ENCODE measurements around the gene BCAS3.

BCAS3 gene

DNA sequence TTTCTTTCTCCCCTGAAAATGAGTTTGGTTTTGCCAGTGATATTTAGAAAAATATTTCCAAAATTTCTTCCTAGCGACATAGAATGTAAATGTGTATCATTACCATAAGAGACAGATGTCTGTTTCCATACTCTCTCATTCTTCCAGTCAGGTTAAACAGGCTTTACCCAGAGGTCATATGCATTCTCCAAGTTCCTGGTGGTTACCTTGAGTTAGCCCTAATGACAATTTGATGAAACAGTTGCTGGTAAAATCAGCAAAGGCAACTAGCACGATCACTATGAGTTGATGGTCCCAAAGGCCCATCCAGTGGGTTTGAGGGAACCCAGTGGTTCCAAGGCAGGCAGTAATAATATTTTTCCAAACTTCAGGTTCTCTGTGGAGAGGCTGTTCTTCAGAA is 618.4 kb downstream of the BCAS3 start:
- in situ Hi-C loops (cut with MboI; ENCODE audit: low pct_unique_long_range_greater_than_20kb, low sequenced_read_pairs) = no loop called here
- DNase-seq = no peak

DNA sequence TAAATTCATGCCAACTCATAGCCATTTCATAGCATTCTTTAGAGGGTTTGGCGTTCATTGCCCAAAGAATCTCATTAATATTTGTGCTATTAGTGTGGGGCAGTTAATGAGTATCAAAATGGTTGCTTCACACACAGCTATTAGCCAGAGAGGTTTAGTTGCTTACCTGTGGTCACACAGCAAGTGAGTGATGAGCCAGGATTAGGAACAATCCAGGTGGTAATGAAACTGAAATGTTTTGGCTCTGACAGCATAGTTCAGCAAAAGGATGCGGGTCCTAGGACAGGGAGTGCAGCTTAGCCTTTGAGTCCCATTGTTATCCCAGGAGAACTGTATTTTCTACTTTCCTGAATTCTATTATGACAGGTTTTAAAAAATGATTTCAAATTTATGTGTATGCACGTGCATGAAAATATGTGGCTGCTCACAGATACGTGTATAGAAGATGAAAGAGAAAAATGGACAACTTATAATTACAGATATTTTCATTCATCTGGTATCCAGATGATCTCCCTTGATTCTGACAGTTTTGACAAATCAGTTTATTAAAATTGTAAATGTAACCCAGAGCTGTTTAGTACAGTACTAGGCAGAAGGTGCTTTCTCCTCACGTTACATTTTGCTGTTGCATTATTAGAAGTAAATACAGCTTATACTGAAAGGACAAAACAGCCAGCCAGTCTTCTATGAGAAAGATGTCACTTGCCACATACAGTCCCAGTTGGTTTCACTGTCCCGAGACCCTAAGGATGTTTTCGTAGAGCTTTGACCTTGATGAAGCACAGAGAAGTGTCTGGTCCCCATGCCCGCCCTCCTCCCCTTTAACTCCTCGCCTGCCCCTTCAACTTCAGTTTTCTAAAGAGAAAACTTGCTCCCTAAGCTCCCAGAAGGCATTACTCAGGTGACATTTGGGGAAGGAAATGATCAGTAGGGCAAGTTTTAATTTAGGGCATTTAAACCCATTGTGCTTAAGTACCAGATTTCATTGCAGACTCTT is 622.2 kb downstream of the BCAS3 start:
- in situ Hi-C loops (cut with MboI; ENCODE audit: low pct_unique_long_range_greater_than_20kb, low sequenced_read_pairs) = no loop called here
- no peak for DNase-seq

DNA sequence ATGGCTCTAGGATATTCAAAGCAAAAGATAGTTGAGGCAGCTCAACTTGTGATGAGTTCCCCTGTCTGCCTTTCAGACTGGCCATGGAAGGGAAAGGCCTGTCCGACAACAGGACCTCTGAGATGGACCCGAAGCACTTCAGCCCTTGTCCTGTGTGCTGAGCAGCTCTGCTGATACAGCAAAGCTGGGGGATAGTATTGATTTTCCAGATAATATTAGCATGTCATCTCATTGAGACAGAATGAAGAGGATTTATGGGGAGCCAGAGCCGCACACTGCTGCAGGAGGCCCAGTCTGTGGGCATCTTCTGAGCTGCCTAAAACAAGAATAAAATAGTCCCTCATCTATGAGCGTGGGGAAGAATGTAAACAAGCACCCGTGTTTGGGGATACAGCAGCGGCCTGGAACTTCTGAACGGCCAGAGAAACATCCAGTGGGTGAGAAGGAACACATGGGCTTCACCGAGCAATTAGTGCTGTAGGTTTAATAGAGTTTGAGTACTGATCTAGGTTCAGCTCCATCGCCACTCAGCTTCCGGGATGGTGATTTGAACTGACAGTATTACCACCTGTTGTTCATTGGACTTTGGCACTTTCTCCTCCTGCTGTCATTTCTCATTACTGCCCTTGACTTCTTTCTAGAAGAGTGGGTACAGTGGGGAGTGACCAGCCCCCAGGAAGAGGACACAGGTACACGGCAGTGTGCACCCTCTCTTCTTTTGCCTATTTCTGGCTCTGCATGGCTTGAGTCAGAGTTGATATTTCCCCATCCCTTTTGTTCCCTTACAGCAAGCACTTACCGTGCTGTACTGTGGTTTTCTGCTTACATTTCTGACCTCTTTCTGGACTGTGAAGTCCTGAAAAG is 625.5 kb downstream of the BCAS3 start:
- in situ Hi-C loops (cut with MboI; ENCODE audit: low pct_unique_long_range_greater_than_20kb, low sequenced_read_pairs) = no loop called here
- no peak for DNase-seq

DNA sequence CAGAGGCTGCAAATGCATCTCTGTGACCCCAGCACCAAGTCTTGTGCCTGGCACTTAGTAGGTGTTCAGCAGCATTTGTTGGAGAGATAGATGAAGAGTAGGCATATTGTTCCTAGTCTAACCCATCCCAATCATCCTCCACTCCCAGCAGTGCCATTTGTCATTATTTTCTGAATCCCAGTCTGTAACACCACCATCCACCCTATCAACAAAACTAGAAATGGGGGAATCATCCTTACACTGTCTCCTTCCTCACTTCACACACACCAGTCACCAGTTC is 626.1 kb downstream of the BCAS3 start:
- in situ Hi-C loops (cut with MboI; ENCODE audit: low pct_unique_long_range_greater_than_20kb, low sequenced_read_pairs) = no loop called here
- DNase-seq = no peak

DNA sequence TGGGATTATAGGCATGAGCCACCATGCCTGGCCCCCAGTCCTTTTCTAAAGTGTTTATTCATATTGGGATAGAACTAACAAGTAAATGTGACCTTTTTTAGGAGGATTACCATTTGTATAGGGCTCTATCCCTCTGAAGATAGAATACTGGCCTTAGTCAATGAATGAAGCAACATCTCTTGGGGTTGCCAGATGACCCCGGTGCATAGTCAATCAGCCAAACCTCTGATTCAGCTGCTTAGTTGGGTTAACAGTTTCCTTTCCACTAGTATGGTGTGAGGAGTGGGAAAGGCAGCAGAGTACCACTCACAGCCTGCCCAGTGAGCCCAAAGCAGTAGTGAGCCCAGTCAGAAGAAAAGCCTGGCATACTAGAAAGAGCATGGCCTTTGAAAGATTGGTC is 627.4 kb downstream of the BCAS3 start:
- in situ Hi-C loops (cut with MboI; ENCODE audit: low pct_unique_long_range_greater_than_20kb, low sequenced_read_pairs) = no loop called here
- DNase-seq = no peak

DNA sequence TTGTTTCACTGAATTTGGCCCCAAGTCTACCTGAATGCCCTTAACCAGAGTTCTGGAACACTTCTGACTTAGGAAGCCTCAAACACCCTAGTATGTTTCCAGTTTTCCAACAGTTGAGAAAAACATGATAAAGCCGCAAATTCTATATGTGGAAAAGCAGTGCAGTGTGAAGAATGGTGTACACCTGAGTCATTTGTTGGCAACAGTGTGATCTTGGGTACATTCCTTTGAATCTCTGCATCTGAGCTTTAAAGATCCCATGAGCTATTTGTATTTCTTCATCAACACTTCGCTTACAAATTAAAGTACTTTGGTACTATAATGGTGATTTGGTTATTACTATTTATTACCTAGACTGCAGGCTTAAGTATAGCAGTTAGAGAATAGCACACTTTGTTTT is 628.4 kb downstream of the BCAS3 start:
- in situ Hi-C loops (cut with MboI; ENCODE audit: low pct_unique_long_range_greater_than_20kb, low sequenced_read_pairs) = no loop called here
- no peak for DNase-seq

DNA sequence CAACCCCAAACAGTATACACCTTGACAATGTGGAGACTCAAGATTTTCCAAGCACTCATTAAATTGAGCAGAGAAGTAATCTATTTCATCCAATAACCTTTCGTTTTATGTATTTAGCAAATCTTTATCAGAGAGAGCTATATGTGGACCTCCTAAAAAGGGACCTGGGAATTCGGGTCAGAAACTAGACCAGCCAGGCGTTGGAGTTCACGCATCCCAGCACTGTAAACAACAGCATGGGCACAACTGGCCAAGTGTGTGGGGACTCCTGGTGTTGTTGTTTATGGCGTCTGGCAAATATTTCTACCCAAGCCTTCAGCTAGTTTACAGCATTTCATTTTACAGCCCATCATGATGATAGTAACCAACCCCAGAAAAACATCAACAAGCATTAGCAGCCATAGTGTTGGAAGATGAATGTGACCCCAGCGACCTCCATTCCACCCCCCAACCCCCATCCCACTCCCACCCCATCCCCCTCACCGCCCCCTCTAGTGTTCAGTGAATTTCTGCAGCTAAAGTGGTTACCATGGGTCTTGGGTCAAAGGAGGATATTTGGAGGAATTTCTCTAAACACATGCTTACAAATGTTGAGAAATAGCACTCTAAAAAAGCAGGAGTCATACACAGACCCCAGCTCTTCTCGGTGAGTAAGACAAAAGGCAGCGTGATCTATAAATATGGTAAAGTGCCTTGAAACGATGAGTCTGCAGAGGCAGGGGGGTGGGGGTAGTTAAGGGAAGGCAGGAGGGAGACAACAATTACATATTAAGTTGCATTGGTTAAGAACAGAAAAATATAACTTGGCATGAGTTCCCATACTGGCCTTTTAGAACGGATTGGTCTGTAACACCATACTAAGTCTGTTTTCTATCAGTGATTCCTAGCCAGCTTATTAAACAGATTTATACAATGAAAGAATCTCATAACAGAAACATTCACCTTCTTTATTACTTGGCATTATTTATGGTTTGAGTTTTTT is 630.5 kb downstream of the BCAS3 start:
- DNase-seq = no peak
- in situ Hi-C loops (cut with MboI; ENCODE audit: low pct_unique_long_range_greater_than_20kb, low sequenced_read_pairs) = no loop called here

DNA sequence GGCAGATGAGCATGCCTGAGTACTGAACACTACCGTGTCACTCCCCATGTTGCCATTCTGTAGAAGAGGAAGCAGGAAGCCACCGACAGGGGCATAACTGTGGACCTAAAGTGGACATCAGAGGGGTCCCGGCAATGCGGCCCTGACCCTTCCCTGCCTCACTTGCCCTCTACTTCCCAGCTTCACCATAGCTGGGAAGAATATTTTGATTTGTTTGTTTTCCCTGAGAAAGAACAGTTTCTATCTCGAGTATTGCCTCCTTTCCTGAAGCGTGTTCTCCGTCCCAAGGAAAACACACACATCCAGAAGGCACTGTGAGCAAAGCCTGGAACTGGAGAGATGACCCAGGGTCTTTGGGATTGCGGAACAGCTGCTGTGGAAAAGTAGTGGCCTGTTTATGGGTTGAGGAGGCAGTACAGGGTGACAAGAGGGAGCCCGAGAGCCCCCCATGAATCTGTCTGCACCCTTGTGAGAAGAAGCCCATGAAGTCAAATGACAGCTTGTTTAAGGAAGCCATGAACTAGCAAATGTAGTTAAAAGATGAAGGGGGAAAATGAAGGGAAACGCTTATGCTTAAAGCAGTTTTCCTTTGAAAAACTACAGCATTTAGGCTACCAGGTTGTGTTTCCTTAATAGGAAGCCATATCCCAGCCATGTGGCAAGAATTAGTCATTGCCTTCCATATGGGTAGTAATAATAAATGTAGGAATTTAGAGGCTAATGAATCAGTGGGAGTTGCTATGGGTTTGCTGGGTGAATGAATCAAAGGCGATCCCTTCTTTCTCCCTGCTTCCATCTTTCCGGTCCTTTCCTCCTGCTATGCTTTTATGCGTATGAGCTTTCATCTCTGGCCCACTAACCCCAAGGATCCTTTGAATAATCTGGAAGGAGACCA is 632.0 kb downstream of the BCAS3 start:
- in situ Hi-C loops (cut with MboI; ENCODE audit: low pct_unique_long_range_greater_than_20kb, low sequenced_read_pairs) = no loop called here
- no peak for DNase-seq

DNA sequence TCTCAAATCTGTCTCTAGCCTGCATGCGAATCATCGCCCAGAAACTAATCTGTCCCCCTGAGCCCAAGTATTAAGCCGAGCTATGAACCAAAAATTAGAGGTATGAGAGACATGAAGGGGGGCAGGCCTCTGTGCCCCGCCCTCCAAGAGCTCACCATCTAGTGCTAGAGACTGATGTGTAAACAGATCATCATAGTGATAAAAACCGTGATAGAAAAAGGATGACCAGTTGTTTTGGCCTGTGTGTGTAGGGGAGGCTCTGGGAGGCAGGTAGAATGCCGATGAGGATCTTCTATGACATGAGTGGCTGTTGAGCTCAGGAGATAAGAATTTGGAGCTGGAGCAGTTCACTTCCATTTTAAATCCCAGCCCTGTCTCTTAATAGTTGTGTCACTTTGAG is 632.9 kb downstream of the BCAS3 start:
- no peak for DNase-seq
- in situ Hi-C loops (cut with MboI; ENCODE audit: low pct_unique_long_range_greater_than_20kb, low sequenced_read_pairs) = no loop called here

DNA sequence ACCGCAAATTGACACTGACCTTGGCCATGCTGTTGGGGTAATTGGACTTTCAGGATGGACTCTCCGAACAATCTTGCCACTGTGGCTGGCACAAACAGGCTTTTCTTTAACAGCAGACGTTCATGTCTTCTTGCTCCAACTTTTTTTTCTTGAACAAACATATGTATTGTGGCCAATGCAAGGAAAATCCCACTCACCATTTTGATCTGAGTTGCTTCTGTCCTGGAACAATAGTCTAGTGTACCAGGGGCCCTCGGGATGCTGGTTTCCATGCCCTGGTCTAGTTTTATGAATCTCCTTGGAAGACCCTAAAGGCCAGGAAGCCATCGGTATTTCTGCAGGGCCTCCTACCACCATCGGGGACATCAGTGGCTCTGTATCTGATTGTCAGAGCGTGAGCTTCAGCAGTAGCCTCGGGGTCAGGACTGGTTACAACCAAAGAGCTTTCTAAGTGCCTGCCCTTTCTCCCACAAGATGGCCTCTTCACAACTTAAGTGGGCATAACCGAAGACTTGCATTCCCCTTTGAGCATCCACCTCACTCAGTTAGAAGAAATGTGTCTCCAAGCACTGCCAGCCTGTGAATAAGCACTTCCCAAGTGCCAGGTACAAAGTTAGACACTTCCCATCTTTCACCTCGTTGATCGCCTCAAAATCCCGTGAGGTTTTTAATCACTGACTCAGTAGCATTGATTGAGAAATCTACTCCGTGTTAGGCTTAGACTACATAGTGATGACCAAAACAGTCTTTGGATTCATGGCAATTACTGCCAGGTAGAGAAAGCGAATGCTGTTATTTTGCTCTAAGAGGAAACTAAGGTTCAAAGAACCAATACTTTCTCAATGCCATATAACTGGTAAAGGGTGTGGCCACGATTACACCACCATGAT is 635.0 kb downstream of the BCAS3 start:
- in situ Hi-C loops (cut with MboI; ENCODE audit: low pct_unique_long_range_greater_than_20kb, low sequenced_read_pairs) = no loop called here
- DNase-seq = no peak

DNA sequence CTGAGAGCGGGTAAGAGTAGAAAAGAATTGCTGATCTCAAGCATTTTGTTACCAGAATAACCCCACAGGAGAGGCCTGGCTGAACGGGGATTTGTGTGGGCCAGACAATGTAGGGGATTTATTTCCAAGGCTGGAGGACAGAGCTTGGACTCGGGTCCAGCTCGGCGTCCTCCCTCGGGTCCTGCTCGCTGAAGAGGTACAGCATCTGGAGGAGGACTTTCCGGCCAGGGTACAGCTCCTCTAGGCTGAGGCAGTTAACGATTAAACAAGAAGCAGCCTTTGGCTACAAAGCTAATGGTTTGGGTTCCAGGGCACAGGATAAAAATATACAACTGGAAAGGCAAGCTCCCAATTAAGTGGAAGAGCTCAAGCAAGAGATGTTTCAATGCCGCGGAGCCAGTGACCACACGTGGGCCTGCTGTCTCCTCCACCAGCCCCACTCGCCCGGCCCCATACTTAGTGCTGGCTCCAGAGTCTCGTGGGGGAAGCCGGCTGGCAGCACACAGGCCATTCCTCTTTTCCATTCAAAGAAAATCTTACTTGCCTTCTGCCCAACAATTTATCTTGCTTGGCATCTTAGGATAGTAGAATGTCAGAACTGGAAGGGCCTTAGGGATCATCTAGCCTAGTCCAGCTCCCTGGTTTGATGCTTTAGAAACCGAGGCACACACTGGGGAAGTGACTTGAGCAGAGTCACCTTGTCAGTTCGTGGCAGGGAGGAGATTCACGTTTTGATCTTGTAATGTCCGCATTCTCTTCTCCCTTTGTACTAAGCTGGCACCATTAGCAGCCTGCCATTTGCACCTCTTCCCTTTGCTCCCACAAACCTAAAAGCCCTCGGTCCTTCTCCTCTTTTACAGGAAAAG is 636.0 kb downstream of the BCAS3 start:
- in situ Hi-C loops (cut with MboI; ENCODE audit: low pct_unique_long_range_greater_than_20kb, low sequenced_read_pairs) = no loop called here
- no peak for DNase-seq

DNA sequence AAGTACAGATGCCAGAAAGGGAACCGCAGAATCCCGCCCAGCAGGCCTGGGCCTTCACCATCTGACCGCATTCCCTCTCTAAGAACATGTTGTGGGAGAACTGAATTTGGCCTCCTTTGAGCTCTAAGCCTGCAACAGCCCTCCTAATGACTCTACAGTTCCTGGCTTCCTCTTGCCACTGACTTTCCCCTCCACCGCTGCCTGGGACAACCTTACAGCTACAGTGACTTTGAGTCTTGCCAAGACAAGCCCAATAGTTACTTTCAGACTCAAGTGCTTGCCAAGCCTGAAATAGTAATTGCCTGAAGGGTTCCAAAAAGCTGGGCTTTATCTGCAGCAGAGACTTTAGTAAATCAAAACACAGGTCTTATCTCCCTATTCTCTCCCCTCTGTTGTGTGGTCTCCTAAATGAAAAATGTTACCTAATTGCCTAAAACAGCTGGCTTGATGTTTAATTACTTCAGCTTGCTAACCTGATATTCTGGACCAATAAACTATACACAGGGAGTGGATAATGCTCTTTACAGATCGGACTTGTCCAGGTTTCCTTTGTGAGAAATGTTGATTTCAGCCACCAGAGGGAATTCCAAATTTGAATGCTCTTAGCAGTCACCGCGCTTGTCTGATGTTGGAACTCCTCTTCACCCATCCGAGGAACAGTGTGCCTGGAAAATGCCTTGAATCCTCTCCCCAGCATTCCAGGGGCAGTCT is 636.9 kb downstream of the BCAS3 start:
- no peak for DNase-seq
- in situ Hi-C loops (cut with MboI; ENCODE audit: low pct_unique_long_range_greater_than_20kb, low sequenced_read_pairs) = no loop called here

DNA sequence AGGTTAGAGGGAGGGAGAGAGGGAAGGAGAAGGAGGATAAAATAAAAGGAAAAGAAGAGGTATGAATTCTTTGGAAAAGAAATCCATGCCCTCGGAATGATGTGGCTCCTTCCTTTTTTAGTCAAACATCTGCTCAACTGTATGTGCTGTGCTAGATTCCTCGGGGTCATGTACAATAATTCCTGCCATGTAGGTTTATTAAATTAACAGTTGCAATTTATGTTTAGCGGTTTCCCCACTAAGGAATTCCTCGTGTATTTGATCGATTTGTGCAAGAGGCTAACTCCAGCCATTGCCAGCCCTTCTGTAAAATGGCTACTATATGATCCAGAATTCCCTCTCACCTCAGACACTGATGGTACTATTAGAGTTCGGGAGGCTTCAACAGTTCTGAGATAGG is 639.0 kb downstream of the BCAS3 start:
- DNase-seq = no peak
- in situ Hi-C loops (cut with MboI; ENCODE audit: low pct_unique_long_range_greater_than_20kb, low sequenced_read_pairs) = no loop called here

DNA sequence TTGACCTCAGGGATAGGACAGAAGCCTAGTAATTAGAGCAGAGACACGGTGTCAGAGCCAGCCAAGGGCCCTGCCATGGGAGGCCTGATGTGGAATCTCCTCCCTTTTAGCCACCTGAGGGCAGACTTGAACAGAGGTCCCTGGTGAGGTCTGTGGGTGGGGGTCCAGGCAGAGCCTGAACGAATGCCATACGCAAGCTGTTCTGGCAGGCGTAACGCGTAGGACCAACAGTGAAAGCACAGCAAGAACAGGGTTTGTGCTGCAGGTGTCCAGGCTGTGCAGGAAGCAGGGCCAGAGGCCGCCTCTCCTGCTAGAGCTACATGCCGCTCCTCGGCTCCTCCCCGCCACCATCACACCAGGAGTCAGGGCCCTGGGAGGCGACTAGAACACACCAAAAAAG is 640.1 kb downstream of the BCAS3 start:
- in situ Hi-C loops (cut with MboI; ENCODE audit: low pct_unique_long_range_greater_than_20kb, low sequenced_read_pairs) = no loop called here
- DNase-seq = no peak

DNA sequence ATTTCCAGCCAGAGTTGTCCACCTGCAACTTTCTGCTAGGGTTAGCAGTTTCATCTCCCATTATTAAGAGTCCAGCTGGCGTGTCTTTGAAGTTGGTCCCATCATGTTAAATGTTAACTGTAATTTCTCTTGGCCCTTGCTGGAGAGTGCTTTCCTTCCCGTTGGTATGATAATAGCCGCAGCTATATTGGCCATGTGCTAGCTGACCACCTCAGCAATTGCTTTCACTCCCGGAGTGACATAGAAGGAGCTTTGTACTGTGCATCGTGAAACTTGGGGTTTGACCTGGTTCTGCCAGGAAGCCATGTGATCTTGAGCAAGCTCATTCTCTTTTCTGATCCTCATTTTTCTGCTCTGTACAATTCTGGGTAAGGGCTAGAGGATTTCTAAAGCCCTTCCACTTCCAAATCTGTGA is 641.0 kb downstream of the BCAS3 start:
- in situ Hi-C loops (cut with MboI; ENCODE audit: low pct_unique_long_range_greater_than_20kb, low sequenced_read_pairs) = no loop called here
- no peak for DNase-seq

DNA sequence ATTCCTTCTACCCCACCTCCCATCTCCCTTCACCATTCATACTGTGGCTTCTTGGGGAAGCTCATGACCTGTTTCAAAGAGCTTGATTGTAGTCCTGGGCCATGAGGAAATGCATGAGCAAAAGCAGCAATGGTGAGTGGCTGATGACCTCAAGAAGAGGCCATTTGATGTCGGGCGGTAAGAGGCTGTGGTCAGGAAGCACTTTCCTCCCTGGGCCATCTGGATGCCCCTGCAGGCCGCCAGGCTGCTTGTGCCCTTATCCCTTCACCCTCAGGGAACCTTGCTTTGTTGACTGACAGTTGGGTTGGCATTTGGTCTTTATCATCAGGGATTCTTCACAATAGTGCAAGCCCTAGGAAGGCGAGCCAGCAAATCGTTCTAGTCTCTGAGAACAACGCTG is 643.7 kb downstream of the BCAS3 start:
- in situ Hi-C loops (cut with MboI; ENCODE audit: low pct_unique_long_range_greater_than_20kb, low sequenced_read_pairs) = no loop called here

More for the DNA sequence above, 643.7 kb downstream of the BCAS3 start:
- no peak for DNase-seq
